ENCODE results near the gene GRID1. TPM values are rescaled to one million over a fixed set of nuclear protein-coding genes. Genes with fewer than 3 reads are reported as not detected.

The GRID1 gene
- total RNA-seq, 1 donor from 2014 or later = 0.22 TPM

DNA sequence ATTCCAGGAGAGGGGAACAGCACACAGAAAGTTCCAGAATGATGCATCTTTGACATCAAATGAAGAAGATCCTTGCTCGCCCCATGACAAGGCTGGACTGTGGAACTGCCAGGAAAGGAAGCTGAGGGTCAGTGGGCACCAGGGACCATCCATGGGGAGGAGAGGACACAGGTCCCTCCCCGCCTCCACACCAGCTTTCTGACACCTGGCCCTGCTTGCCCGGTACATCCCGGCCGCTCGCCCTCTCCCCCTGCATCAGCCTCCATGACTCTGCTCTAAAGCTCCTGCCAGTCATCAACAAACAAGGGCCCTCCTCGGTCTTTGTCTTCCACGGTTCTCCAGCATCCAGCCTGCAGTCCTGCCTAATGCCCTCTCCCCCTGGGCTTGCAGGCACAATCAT, 222.3 kb downstream of the GRID1 start:
- H3K27me3 Mint-ChIP-seq = peaks cover 15% of the 10 kb centered on the region
- TF ChIP-seq, protein P1, sequence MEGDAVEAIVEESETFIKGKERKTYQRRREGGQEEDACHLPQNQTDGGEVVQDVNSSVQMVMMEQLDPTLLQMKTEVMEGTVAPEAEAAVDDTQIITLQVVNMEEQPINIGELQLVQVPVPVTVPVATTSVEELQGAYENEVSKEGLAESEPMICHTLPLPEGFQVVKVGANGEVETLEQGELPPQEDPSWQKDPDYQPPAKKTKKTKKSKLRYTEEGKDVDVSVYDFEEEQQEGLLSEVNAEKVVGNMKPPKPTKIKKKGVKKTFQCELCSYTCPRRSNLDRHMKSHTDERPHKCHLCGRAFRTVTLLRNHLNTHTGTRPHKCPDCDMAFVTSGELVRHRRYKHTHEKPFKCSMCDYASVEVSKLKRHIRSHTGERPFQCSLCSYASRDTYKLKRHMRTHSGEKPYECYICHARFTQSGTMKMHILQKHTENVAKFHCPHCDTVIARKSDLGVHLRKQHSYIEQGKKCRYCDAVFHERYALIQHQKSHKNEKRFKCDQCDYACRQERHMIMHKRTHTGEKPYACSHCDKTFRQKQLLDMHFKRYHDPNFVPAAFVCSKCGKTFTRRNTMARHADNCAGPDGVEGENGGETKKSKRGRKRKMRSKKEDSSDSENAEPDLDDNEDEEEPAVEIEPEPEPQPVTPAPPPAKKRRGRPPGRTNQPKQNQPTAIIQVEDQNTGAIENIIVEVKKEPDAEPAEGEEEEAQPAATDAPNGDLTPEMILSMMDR (IDR thresholded peaks at IDR 0.05; ENCODE audit: unreplicated experiment) = no peak

DNA sequence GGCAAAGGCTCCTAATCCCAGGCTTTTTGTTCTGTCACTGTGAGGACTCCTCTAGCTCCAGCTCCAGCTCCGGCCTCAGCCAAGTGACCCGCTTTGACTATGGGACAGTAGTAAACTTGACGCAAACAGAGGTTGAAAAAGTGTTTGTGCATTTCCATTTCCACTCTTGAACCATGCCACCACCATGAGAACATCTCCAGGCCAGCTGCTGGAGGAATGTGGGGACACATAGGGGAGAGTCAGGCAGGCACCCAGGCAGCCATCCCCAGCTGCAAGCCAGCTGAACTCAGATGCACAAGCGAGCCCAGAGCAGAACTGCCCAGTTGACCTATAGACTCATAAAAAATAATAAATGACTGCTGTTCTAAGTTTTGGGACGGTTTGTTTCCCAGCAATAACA, 224.7 kb downstream of the GRID1 start:
- DNase-seq (ENCODE audit: low spot score, unreplicated experiment) = no peak
- TF ChIP-seq, protein P1 (IDR thresholded peaks at IDR 0.05; ENCODE audit: unreplicated experiment) = no peak
- Mint-ChIP-seq H3K4me1 (ENCODE audit: low read depth) (no peaks in the 10 kb centered on the region), H3K9me3 (ENCODE audit: low read depth) (no peaks in the 10 kb centered on the region), H3K36me3 (ENCODE audit: insufficient read depth) (no peaks in the 10 kb centered on the region), H3K27me3 (peaks cover 10% of the 10 kb centered on the region), H3K27ac (no peak overlapping the region), H3K4me3 (ENCODE audit: low read depth) (no peak overlapping the region)

More for the DNA sequence above, 222.3 kb downstream of the GRID1 start:
- Mint-ChIP-seq H3K27ac (no peak overlapping the region), H3K9me3 (ENCODE audit: low read depth) (no peaks in the 10 kb centered on the region), H3K4me1 (ENCODE audit: low read depth) (no peaks in the 10 kb centered on the region), H3K4me3 (ENCODE audit: low read depth) (no peak overlapping the region), H3K36me3 (ENCODE audit: insufficient read depth) (no peaks in the 10 kb centered on the region)
- DNase-seq (ENCODE audit: low spot score, unreplicated experiment) = no peak

DNA sequence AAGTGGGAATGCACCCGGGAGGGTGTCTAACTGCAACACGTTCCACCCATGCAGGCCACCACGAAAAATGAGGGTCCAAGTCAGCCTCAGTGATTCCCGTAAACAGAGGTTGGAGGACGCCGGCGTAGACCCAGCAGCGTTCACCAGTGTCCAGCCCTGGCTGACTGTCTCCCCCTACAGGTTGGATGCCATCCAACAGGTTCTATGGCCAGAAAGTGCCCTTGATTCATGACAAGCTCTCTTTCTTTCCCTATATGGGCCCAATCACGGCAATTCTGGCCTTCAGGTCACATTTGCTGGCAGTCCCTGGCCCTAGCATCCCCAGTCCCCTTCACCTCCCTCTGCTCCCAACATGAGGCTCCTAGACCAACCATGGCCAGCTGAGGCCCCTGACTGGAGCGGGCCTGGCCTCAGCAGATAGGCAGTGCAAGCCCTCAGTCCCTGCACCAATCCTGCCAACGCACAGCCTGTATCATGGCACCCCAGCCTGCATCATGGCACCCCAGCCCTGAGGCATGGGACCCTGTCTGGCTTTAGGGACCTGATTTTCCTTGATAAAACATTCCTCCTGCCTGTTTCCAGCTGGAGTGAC, 227.4 kb downstream of the GRID1 start:
- Mint-ChIP-seq H3K4me1 (ENCODE audit: low read depth) (no peaks in the 10 kb centered on the region), H3K36me3 (ENCODE audit: insufficient read depth) (no peaks in the 10 kb centered on the region), H3K9me3 (ENCODE audit: low read depth) (no peaks in the 10 kb centered on the region), H3K27me3 (peaks cover 3% of the 10 kb centered on the region), H3K4me3 (ENCODE audit: low read depth) (no peak overlapping the region), H3K27ac (peak overlapping the region; percentile 65)
- TF ChIP-seq, protein P1 (IDR thresholded peaks at IDR 0.05; ENCODE audit: unreplicated experiment) = peak; percentile 67
- DNase-seq (ENCODE audit: low spot score, unreplicated experiment) = no peak

DNA sequence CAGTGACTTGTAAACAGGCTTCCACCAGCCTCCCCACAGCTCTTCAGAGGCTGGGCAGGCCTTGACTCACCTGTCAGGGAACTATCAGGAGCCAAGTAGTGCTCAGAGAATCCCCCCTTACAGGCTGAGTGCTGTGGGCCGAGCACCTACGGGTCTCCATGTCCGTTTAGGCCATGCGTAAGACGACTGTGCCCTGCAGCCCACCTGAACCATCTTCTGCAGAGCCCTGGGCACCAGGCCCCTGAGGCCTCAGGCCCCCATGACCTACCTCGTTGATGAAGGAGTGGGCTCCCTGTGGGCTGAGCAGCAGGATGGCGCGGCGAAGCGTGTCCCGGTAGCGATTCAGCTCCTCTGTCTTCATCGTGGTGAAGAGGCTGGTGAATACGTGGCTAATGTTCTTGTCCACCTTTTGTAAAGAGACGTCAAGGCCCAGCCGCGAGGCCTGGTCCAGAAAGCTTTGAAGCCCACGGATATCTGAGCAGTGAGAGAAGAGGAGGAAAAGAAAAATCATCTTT, 228.0 kb downstream of the GRID1 start:
- Mint-ChIP-seq H3K9me3 (ENCODE audit: low read depth) (no peaks in the 10 kb centered on the region), H3K4me3 (ENCODE audit: low read depth) (no peak overlapping the region), H3K27ac (no peak overlapping the region), H3K4me1 (ENCODE audit: low read depth) (no peaks in the 10 kb centered on the region), H3K36me3 (ENCODE audit: insufficient read depth) (no peaks in the 10 kb centered on the region), H3K27me3 (no peaks in the 10 kb centered on the region)
- DNase-seq (ENCODE audit: low spot score, unreplicated experiment) = no peak
- TF ChIP-seq, protein P1 (IDR thresholded peaks at IDR 0.05; ENCODE audit: unreplicated experiment) = no peak

DNA sequence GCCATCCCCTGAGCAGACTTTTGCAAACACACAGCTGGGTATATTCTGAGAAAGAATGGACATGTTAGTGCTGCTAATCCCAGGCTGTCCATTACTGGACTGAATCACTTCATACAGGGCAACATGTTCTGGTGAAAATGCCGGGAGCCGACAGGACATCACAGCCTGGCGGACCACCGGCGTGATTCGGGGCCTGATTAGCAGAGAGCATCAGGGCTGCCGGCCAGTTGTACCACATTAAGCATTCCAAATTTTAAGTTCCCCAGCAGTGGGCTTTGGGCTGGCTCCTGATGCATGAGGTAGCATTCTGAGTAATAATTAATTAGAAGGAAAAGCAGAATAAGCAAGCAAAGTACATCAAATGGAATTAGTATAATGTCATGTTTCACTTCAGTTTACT, 229.0 kb downstream of the GRID1 start:
- TF ChIP-seq, protein P1 (IDR thresholded peaks at IDR 0.05; ENCODE audit: unreplicated experiment) = no peak
- no peaks in the 10 kb centered on the region for H3K36me3 Mint-ChIP-seq (ENCODE audit: insufficient read depth)
- H3K27me3 Mint-ChIP-seq = no peaks in the 10 kb centered on the region
- no peaks in the 10 kb centered on the region for H3K9me3 Mint-ChIP-seq (ENCODE audit: low read depth)
- no peaks in the 10 kb centered on the region for H3K4me1 Mint-ChIP-seq (ENCODE audit: low read depth)
- no peak for DNase-seq (ENCODE audit: low spot score, unreplicated experiment)
- no peak overlapping the region for H3K27ac Mint-ChIP-seq
- H3K4me3 Mint-ChIP-seq (ENCODE audit: low read depth) = no peak overlapping the region

All from progenitor cell of endocrine pancreas (in vitro differentiated cells).